ENCODE measurements around the gene PLCB1.
"Not testable (repeated sequence)": the region's sequence is repeated elsewhere in the genome, so short reads cannot be mapped to it uniquely, and the experiment has no call there.

Gene PLCB1

DNA sequence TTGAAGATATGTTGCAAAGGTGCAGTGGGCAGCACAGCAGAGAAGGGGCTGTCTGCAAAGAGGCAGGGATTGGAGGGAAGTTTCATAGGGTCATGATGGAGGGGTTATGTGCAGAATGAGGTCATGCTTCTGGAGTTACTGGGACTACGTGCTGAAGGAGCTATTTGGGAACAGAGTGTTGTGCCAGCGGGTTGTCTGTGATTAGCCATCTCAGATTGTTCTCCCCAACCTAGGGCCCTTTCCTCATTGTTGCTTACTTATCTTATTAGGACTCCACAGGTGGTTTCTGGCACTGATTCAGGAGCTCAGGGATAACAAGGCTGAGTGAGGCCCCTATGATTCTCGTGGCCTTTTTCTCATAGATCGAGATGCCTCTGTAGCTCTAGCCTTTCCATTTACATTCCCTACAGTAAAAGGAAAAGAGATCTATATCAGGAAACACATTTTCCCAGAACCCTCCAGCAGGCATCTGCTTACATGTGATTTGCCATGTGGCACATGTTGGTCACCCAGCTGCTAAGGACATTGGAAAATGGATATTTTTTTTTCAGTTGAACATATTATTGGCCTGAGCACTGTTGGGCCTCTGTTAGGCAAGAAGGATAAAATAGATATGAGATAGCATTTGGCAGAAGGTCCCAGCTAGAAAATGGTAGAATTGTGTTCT is 507.2 kb downstream of the PLCB1 start:
- DNase-seq: no peak

DNA sequence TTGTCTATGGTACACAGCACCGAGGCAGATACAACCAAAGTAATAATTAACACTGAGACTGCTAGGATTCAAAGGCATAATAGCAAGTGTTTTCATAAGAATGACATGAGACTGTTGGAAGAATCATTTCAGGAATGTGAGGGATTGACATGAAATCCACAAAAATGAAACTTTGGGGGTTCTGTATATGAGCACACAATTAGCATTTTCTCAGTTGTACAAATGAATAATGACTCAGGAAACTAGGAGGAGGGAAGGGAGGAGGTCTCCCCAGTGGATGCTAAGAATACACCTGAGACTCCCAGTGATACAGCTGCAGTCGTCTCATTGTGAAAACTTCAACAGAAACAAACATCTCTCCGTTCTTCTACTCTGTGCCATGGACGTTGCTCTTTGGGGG is 508.4 kb downstream of the PLCB1 start:
- DNase-seq: no peak

DNA sequence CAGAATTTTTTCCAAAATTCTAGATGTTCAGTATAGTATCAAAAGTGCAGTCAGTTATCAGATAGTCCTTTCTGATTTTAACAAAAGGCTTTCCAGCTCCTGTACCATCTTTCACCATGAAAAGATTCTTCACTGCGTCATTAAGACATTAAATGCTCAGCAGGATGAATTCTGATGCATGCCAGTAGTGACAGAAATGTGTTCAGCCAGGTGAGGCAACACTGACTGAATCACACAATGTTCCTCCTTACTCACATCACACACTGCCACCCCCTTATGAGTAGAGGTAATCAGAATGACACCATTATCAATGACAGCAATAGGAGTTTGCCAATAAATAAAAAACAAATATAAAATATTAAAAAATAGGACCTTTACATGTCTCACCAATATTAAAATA is 510.2 kb downstream of the PLCB1 start:
- no peak for DNase-seq

DNA sequence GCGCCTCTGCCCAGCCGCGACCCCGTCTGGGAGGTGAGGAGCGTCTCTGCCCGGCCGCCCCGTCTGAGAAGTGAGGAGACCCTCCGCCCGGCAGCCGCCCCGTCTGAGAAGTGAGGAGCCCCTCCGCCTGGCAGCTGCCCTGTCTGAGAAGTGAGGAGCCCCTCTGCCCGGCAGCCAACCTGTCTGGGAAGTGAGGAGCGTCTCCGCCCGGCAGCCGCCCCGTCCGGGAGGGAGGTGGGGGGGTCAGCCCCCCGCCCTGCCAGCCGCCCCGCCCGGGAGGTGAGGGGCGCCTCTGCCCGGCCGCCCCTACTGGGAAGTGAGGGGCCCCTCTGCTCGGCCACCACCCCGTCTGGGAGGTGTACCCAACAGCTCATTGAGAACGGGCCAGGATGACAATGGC is 512.4 kb downstream of the PLCB1 start:
- DNase-seq: not testable (repeated sequence)

- no peak for DNase-seq
Observed at GRCh38 chr20:8645326-8645725, 513.3 kb downstream of the PLCB1 start.

DNA sequence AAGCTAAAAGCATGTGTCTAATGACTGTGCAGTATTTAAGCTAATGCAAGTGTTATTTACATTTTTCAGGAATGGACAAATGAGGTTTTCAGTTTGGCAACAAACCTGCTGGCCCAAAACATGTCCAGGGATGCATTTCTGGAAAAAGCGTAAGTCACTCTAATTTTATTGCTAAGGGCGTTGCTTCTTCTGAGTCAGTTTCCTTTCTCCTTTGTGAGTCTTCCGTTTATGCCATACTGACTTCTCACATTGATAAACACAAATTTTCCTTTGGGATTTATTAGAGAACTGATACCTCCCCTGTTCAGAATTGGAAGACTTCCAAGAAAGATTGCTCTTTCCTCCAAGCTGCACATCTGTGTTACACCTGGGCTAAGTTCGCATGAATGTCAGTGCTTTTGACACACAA is 514.0 kb downstream of the PLCB1 start:
- no peak for DNase-seq

DNA sequence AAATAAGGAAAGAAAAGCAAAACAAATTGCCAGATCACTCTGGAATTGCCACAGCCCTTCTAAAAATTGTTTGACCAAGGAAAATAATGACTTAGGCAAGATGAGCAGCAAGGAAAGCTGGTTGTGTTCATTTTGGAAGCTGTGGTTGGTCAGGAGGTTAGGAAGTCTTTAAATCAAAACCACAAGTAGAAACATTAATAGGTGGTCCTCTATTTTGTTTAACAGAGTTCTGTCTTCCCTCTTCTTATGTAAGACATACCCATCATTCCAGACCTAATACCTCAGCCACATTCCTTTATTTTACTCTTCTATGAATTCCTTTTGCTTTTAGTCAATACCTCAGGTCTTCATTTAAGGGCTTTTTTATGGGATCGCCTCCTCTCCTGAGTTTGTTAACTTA is 514.6 kb downstream of the PLCB1 start:
- DNase-seq: no peak

- no peak for DNase-seq
Observed at GRCh38 chr20:8647961-8648441, 515.9 kb downstream of the PLCB1 start.

DNA sequence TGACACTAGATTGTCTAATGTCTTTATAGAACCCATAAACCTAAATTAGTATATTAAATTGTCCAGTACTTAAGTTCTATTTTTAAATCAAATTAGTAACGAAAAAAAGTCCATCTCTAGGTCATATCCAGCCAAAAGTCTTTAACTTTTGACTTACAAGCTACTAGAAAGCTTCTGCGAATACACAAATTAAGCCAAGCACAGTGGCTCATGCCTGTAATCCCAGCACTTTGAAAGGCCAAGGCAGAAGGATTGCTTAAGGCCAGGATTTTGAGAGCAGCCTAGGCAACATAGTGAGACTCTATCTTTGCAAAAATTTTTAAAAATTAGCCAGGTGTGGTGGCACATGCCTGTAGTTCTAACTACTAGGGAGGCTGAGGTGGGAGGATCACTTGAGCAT is 516.4 kb downstream of the PLCB1 start:
- DNase-seq: no peak

DNA sequence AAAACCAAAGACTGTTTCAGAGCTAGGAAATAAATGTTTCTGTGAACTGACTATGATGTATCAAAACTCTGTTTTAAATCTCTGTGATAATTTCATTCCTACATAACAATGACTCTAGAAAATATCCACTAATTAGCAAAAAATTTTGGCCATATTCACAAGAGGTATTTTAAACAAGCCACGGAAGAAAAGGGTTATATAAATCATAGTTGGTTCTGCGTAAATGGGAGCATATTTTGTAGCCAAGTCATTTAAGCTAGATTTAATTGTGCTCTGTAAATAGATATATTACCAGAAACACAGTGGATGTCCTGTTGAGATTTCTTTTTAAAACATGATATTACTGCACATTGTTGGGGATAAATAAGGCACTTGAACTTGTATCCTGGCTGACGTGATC is 520.3 kb downstream of the PLCB1 start:
- peak in 1 of 2 experiments; percentile 19 for DNase-seq

DNA sequence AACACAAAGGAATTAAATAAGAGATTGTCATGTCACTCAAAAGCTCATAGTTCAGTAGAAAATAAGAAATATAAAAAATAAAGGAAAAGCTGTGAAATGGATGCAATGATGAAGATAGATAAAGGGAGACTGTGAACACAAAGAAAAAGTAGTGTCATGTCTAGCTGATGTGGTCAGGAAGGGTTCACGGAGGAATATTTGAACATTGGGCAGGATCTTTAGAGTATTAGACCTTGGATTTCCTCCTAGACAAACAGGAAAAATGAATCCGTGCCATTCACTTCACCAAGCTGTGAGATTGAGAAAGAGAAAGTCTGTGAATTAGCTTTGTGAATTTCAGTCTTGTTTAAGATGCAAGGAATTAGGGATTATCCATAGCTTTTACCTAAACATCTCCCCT is 522.4 kb downstream of the PLCB1 start:
- DNase-seq: no peak

GRCh38 chr20:8656335-8656734 is 524.3 kb downstream of the PLCB1 start:
- DNase-seq: no peak

DNA sequence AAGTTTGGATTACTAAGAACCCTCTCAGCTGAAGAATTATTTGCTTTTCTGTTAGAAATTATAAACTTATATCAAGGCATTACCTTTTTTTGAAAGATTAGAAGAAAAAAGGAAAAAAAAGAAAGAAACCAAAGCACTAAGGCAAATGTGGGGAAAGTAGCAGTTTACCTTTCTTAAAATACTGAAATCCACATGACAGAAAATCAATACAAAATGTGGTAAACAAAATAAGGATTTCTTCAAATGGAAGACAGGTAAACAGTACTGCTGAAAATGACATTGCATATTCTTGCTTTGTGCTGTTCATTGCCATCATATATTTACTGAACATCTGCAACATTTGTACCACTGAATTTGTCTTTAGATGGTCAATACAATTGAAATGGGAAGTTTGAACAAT is 525.6 kb downstream of the PLCB1 start:
- DNase-seq: no peak

- DNase-seq: no peak
Observed at GRCh38 chr20:8658103-8658502, 526.0 kb downstream of the PLCB1 start.

- no peak for DNase-seq
Observed at GRCh38 chr20:8661229-8661952, 529.3 kb downstream of the PLCB1 start.

DNA sequence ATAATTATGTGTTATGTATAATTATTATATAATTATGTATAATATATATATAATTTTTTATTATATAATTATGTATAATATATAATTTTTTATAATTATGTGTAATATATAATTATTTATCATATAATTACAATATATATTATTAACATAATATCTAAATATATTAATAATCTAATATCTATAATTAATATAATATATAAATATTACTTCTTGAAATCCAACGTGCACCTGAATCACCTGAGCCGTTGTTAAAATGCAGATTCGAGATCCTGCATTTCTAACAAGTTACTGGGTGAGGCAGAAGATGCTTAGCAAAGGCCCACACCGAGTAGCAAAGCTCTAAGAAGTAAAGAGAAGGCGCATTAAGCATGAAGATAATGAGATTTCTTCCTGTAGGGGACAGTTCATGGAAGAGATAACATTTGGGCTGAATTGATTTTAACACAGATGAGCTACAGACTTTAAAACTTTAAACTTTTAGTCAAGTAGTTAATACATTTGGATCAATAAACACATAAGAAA is 530.4 kb downstream of the PLCB1 start:
- DNase-seq: no peak

DNA sequence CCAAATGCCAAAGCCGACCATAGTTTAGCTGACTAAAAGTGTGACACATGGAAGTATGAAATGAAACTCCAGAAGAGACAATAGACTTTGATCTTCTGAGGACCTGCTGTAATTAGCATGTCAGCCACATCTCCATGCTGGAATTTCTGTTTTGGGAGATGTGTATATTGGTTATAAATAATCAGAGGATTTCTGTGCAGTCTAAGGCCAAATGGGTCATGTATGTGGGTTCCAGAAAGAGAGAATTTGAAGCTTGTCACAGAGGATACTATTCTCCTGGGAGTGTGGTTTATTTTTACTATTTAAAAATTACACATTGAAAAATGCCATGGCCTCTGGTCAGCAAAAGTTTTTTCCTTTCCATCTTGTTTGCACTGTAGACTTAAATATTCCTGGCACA is 531.4 kb downstream of the PLCB1 start:
- DNase-seq: no peak

GRCh38 chr20:8664778-8665177 is 532.7 kb downstream of the PLCB1 start:
- no peak for DNase-seq

GRCh38 chr20:8667306-8667705 is 535.2 kb downstream of the PLCB1 start:
- DNase-seq: no peak

GRCh38 chr20:8670207-8670892 is 538.3 kb downstream of the PLCB1 start:
- no peak for DNase-seq

GRCh38 chr20:8670893-8671215 is 538.8 kb downstream of the PLCB1 start:
- DNase-seq: no peak

- DNase-seq: no peak
Observed at GRCh38 chr20:8671370-8671961, 539.4 kb downstream of the PLCB1 start.

- no peak for DNase-seq
Observed at GRCh38 chr20:8673116-8673515, 541.0 kb downstream of the PLCB1 start.

- no peak for DNase-seq
Observed at GRCh38 chr20:8675896-8676295, 543.8 kb downstream of the PLCB1 start.

Measured in NCI-H2081 (cell line).